IMR-90 (cell line): ENCODE data around the gene VOPP1. TPM values are rescaled to one million over a fixed set of nuclear protein-coding genes. Genes with fewer than 3 reads are reported as not detected.

Experiments
- ATAC-seq: fragments of 200-7000 bp; cut with Tn5 transposase; 2 replicates; pipeline ENCODE4 v1.9.1; 2020; ENCODE audit warnings: low read depth, mild to moderate bottlenecking, moderate library complexity
- BruUV-seq: library from RNA; stranded (reverse); fragments of 400-500 nt; replicated peaks from 2 replicates; lab custom pipeline; 2021; lab: Mats Ljungman, UMichigan
- CTCF ChIA-PET: fragments of 300-600 bp; formaldehyde crosslinking; extraction: SDS; loops from one replicate; lab custom pipeline; 2021; ENCODE audit warnings: antibody characterized with exemption; lab: Yijun Ruan, JAX
- POLR2A ChIA-PET: fragments of 300-600 bp; sonication (Branson Sonifier 250); formaldehyde crosslinking; loops from one replicate; lab custom pipeline; 2022; ENCODE audit warnings: antibody characterized with exemption; ENCODE audit not compliant: unreplicated experiment; lab: Charles Lee
- DNase-seq: peaks from one replicate; pipeline ENCODE4 v3.0.0; 2013
- H2AFZ ChIP-seq: replicated peaks from 2 replicates; pipeline ENCODE3; 2013; ENCODE audit warnings: low read length, mild to moderate bottlenecking; ENCODE audit not compliant: poor library complexity
- H2AK5ac ChIP-seq: 2 replicates; pipeline ENCODE4 v1.6.1; 2013; ENCODE audit warnings: low read depth, low read length, inconsistent platforms
- H2AK9ac ChIP-seq: replicated peaks from 2 replicates; pipeline ENCODE3; 2013; ENCODE audit warnings: mild to moderate bottlenecking, low read depth, low read length, moderate library complexity; ENCODE audit not compliant: poor library complexity
- H2BK120ac ChIP-seq: 2 replicates; pipeline ENCODE4 v1.6.1; 2013; ENCODE audit warnings: low read depth, low read length, inconsistent platforms
- H2BK15ac ChIP-seq: 3 replicates; pipeline ENCODE4 v1.6.1; 2013; ENCODE audit warnings: low read depth, low read length, inconsistent platforms
- H2BK20ac ChIP-seq: 2 replicates; pipeline ENCODE4 v1.6.1; 2013; ENCODE audit warnings: low read depth, mild to moderate bottlenecking, inconsistent platforms, low read length, moderate library complexity
- H2BK5ac ChIP-seq: 2 replicates; pipeline ENCODE4 v1.6.1; 2013; ENCODE audit warnings: mild to moderate bottlenecking, low read depth, low read length, inconsistent platforms; ENCODE audit not compliant: poor library complexity, severe bottlenecking
- H3K14ac ChIP-seq: replicated peaks from 2 replicates; pipeline ENCODE4 v1.6.1; 2013; ENCODE audit warnings: low read depth, low read length, inconsistent platforms
- H3K18ac ChIP-seq: 2 replicates; pipeline ENCODE4 v1.6.1; 2013; ENCODE audit warnings: low read depth, low read length, control low read depth
- H3K23ac ChIP-seq: 2 replicates; pipeline ENCODE4 v1.6.1; 2013; ENCODE audit warnings: low read depth, low read length, inconsistent platforms
- H3K27ac ChIP-seq: 2 replicates; pipeline ENCODE4 v1.5.1; 2013; ENCODE audit warnings: mild to moderate bottlenecking, control low read depth, low read length; ENCODE audit not compliant: insufficient read depth
- H3K27me3 ChIP-seq: 2 replicates; pipeline ENCODE4 v1.6.1; 2013; ENCODE audit warnings: low read length; ENCODE audit not compliant: control insufficient read depth, insufficient read depth
- H3K36me3 ChIP-seq: 2 replicates; pipeline ENCODE4 v1.6.1; 2013; ENCODE audit warnings: low read length, mixed read lengths; ENCODE audit not compliant: control insufficient read depth, insufficient read depth
- H3K4ac ChIP-seq: 2 replicates; pipeline ENCODE4 v1.6.1; 2013; ENCODE audit warnings: low read depth, low read length, inconsistent platforms
- H3K4me1 ChIP-seq: 2 replicates; pipeline ENCODE4 v1.6.1; 2013; ENCODE audit warnings: low read length, mixed read lengths; ENCODE audit not compliant: control insufficient read depth, insufficient read depth
- H3K4me2 ChIP-seq: 2 replicates; pipeline ENCODE4 v1.6.1; 2013; ENCODE audit warnings: low read depth, mild to moderate bottlenecking, control low read depth, low read length, moderate library complexity
- H3K4me3 ChIP-seq: 2 replicates; pipeline ENCODE4 v1.5.1; 2013; ENCODE audit warnings: low read depth, mild to moderate bottlenecking, control low read depth, low read length, moderate library complexity; ENCODE audit not compliant: insufficient read depth
- H3K56ac ChIP-seq: 2 replicates; pipeline ENCODE4 v1.6.1; 2013; ENCODE audit warnings: low read length, inconsistent platforms; ENCODE audit not compliant: insufficient read depth; ENCODE audit errors: extremely low read depth
- H3K79me1 ChIP-seq, 2 experiments: 2 replicates each; pipeline ENCODE4 v1.6.1; 2013; ENCODE audit warnings: low read length in 2 of 2, inconsistent platforms in 1 of 2, low read depth in 1 of 2
- H3K9ac ChIP-seq: 2 replicates; pipeline ENCODE4 v1.6.1; 2013; ENCODE audit warnings: low read depth, low read length, control low read depth
- H3K9me1 ChIP-seq: 2 replicates; pipeline ENCODE4 v1.6.1; 2013; ENCODE audit warnings: low read length, inconsistent platforms; ENCODE audit not compliant: insufficient read depth
- H3K9me3 ChIP-seq: 2 replicates; pipeline ENCODE4 v1.6.1; 2013; ENCODE audit warnings: low read length; ENCODE audit not compliant: control insufficient read depth, insufficient read depth
- H4K20me1 ChIP-seq: 2 replicates; pipeline ENCODE4 v1.6.1; 2013; ENCODE audit warnings: low read length, inconsistent platforms; ENCODE audit not compliant: insufficient read depth
- H4K5ac ChIP-seq: 2 replicates; pipeline ENCODE4 v1.6.1; 2013; ENCODE audit warnings: mild to moderate bottlenecking, low read depth, low read length, control low read depth
- H4K8ac ChIP-seq, 2 experiments: 2 replicates each; pipeline ENCODE4 v1.6.1; 2013; ENCODE audit warnings: low read depth in 2 of 2, low read length in 2 of 2, control low read depth in 1 of 2, inconsistent platforms in 1 of 2
- H4K91ac ChIP-seq: 2 replicates; pipeline ENCODE4 v1.6.1; 2013; ENCODE audit warnings: low read depth, low read length, inconsistent platforms; ENCODE audit not compliant: insufficient read depth
- BHLHE40 ChIP-seq: fragments of 150-350 bp; IDR thresholded peaks from 2 replicates; pipeline ENCODE4 v1.6.1; 2016; ENCODE audit warnings: mild to moderate bottlenecking, low read depth, low read length
- CEBPB ChIP-seq: IDR thresholded peaks from 2 replicates; pipeline ENCODE4 v1.6.1; 2012; ENCODE audit warnings: low read depth, low read length, improper control_type of control experiment
- CHD1 ChIP-seq: IDR thresholded peaks from 2 replicates; pipeline ENCODE4 v1.6.1; 2012; ENCODE audit warnings: low read depth, low read length, improper control_type of control experiment
- FOS ChIP-seq: fragments of 150-350 bp; IDR thresholded peaks from 2 replicates; pipeline ENCODE4 v1.6.1; 2016; ENCODE audit warnings: low read depth, low read length
- MAFK ChIP-seq: IDR thresholded peaks from 2 replicates; pipeline ENCODE4 v1.6.1; 2012; ENCODE audit warnings: low read depth, low read length, improper control_type of control experiment
- MAZ ChIP-seq: IDR thresholded peaks from 2 replicates; pipeline ENCODE4 v1.6.1; 2012; ENCODE audit warnings: low read depth, mild to moderate bottlenecking, low read length, improper control_type of control experiment, moderate library complexity, borderline replicate concordance
- MXI1 ChIP-seq: IDR thresholded peaks from 2 replicates; pipeline ENCODE4 v1.6.1; 2012; ENCODE audit warnings: low read depth, mild to moderate bottlenecking, low read length, moderate library complexity, borderline replicate concordance
- NFE2L2 ChIP-seq: fragments of 150-350 bp; IDR thresholded peaks from 2 replicates; pipeline ENCODE4 v1.6.1; 2016; ENCODE audit warnings: low read depth, mild to moderate bottlenecking, low read length
- POLR2A ChIP-seq: IDR thresholded peaks from 2 replicates; pipeline ENCODE4 v1.6.1; 2012; ENCODE audit warnings: mild to moderate bottlenecking, low read depth, low read length
- RAD21 ChIP-seq: IDR thresholded peaks from 2 replicates; pipeline ENCODE4 v1.6.1; 2012; ENCODE audit warnings: low read length, improper control_type of control experiment
- RCOR1 ChIP-seq: IDR thresholded peaks from 2 replicates; pipeline ENCODE4 v1.6.1; 2012; ENCODE audit warnings: mild to moderate bottlenecking, low read length, improper control_type of control experiment; ENCODE audit not compliant: insufficient replicate concordance
- RFX5 ChIP-seq: IDR thresholded peaks from 2 replicates; pipeline ENCODE4 v1.8.0; 2012; ENCODE audit warnings: low read depth, mild to moderate bottlenecking, low read length, moderate library complexity
- SMC3 ChIP-seq: fragments of 150-350 bp; IDR thresholded peaks from 2 replicates; pipeline ENCODE4 v1.6.1; 2016; ENCODE audit warnings: low read depth, mild to moderate bottlenecking, antibody characterized with exemption, low read length, moderate library complexity
- WGBS, 2 experiments: methylation state at CpG; one replicate each; pipeline versions ENCODE4 v1.1.5 to v1.1.7; 2013; ENCODE audit warnings: missing lambda C conversion rate in 2 of 2; ENCODE audit not compliant: insufficient read length in 1 of 2; ENCODE audit errors: extremely low coverage in 2 of 2; 5-methylcytosine and 5-hydroxymethylcytosine counted together
- dilution Hi-C: fragments of 300-500 bp; cut with HindIII; formaldehyde crosslinking; loops from one replicate; pipeline ENCODE4 v1.14.3; 2018; ENCODE audit warnings: low sequenced_read_pairs; ENCODE audit not compliant: unreplicated experiment
- in situ Hi-C: fragments of 300-500 bp; cut with MboI; formaldehyde crosslinking; loops from 3 replicates; pipeline ENCODE4 v1.14.3; 2019; ENCODE audit warnings: low sequenced_read_pairs, inconsistent platforms, mixed read lengths
- intact Hi-C: fragments of 100-400 bp; cut with micrococcal nuclease; formaldehyde crosslinking; loops from 2 replicates; pipeline ENCODE4 v1.10.0; 2022
- polyA plus RNA-seq, 3 experiments: library from polyadenylated mRNA; depleted of rRNA; stranded (reverse); fragments of >200 nt; gene quantifications; 2 replicates each; pipeline ENCODE4 v1.2.3, GENCODE V29; 2012; ENCODE audit warnings: low replicate concordance in 1 of 3
- total RNA-seq: library from RNA; depleted of rRNA; stranded (reverse); fragments of >200 nt; gene quantifications from 2 replicates; pipeline ENCODE4 v1.2.3, GENCODE V29; 2012
- TF ChIP-seq, protein P1 (sequence below): conservative IDR thresholded peaks from 2 replicates; pipeline ENCODE4 v1.5.1; 2012; ENCODE audit warnings: mild to moderate bottlenecking, low read depth, low read length, improper control_type of control experiment
- TF ChIP-seq, protein P2 (sequence below): fragments of 150-350 bp; IDR thresholded peaks from 2 replicates; pipeline ENCODE4 v1.6.1; 2017; ENCODE audit warnings: mild to moderate bottlenecking, antibody characterized with exemption, low read length, low read depth

VOPP1 gene
- total and polyA plus RNA-seq, 2 of the 4 experiments (the other 2 are of a cell fraction) = 60.2 to 94.5 TPM

- Histone ChIP-seq H3K4ac (peak overlapping the region; percentile 9; the same call in 1 of the 2 replicates), H3K27me3 (no peaks in the 10 kb centered on the region), H4K20me1 (peaks cover 82% of the 10 kb centered on the region), H2BK120ac (0 out of 2 replicates have a peak overlapping the region, but pooled peaks have one; percentile 7), H3K9ac (no peak overlapping the region), H3K18ac (no peak overlapping the region), H3K14ac (0 out of 2 replicates have a peak overlapping the region, but pooled peaks have one; percentile 5), H2BK20ac (peak overlapping the region; percentile 55; the same call in 1 of the 2 replicates), H2AK5ac (peak overlapping the region; percentile 72; the same call in 1 of the 2 replicates), H2BK5ac (peak overlapping the region; percentile 11), H4K5ac (no peak overlapping the region), H3K23ac (no peak overlapping the region), H3K4me3 (no peak overlapping the region), H2BK15ac (no peak overlapping the region), H4K8ac (no peak overlapping the region), H3K36me3 (no peaks in the 10 kb centered on the region), H2AFZ (no peak overlapping the region), H3K4me2 (no peak overlapping the region; the same call in 1 of the 2 replicates), H4K91ac (no peak overlapping the region), H2AK9ac (peak overlapping the region; percentile 18), H3K9me1 (peaks cover 53% of the 10 kb centered on the region), H3K56ac (no peak overlapping the region), H3K27ac (no peak overlapping the region), H3K4me1 (peaks cover 35% of the 10 kb centered on the region), H3K9me3 (no peaks in the 10 kb centered on the region), H3K79me1 (peaks cover 51 to 94% of the 10 kb centered on the region in 2 experiments)
- DNase-seq (no peak), ATAC-seq (no peak)
- 100% methylated on average over 1 of the region's 6 CpGs; no CpG with 5 or more reads in 1 of the 2 experiments for WGBS, 2 experiments
- no TSS peak for BruUV-seq
- ChIA-PET POLR2A (no interaction called here), CTCF (no interaction called here)
- dilution Hi-C loops (no loop called here), intact Hi-C loops (no loop called here), in situ Hi-C loops (no loop called here)
- TF ChIP-seq, protein P1, sequence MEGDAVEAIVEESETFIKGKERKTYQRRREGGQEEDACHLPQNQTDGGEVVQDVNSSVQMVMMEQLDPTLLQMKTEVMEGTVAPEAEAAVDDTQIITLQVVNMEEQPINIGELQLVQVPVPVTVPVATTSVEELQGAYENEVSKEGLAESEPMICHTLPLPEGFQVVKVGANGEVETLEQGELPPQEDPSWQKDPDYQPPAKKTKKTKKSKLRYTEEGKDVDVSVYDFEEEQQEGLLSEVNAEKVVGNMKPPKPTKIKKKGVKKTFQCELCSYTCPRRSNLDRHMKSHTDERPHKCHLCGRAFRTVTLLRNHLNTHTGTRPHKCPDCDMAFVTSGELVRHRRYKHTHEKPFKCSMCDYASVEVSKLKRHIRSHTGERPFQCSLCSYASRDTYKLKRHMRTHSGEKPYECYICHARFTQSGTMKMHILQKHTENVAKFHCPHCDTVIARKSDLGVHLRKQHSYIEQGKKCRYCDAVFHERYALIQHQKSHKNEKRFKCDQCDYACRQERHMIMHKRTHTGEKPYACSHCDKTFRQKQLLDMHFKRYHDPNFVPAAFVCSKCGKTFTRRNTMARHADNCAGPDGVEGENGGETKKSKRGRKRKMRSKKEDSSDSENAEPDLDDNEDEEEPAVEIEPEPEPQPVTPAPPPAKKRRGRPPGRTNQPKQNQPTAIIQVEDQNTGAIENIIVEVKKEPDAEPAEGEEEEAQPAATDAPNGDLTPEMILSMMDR = no peak
- TF ChIP-seq, protein P2, sequence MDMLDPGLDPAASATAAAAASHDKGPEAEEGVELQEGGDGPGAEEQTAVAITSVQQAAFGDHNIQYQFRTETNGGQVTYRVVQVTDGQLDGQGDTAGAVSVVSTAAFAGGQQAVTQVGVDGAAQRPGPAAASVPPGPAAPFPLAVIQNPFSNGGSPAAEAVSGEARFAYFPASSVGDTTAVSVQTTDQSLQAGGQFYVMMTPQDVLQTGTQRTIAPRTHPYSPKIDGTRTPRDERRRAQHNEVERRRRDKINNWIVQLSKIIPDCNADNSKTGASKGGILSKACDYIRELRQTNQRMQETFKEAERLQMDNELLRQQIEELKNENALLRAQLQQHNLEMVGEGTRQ = no peak
- no peak for TF ChIP-seq CHD1
- no peak for TF ChIP-seq RCOR1
- TF ChIP-seq NFE2L2 = no peak
- TF ChIP-seq CEBPB = no peak
- TF ChIP-seq FOS = no peak
- TF ChIP-seq POLR2A = no peak
- TF ChIP-seq SMC3 = no peak
- TF ChIP-seq RAD21 = no peak
- TF ChIP-seq RFX5 = no peak
- no peak for TF ChIP-seq MXI1
- TF ChIP-seq MAFK = no peak
- TF ChIP-seq BHLHE40 = no peak
- TF ChIP-seq MAZ = no peak
Measured at GRCh38 chr7:55534916-55535590, 37.2 kb downstream of the VOPP1 start.
